Measurements from ENCODE around the gene NOL12.

DNA sequence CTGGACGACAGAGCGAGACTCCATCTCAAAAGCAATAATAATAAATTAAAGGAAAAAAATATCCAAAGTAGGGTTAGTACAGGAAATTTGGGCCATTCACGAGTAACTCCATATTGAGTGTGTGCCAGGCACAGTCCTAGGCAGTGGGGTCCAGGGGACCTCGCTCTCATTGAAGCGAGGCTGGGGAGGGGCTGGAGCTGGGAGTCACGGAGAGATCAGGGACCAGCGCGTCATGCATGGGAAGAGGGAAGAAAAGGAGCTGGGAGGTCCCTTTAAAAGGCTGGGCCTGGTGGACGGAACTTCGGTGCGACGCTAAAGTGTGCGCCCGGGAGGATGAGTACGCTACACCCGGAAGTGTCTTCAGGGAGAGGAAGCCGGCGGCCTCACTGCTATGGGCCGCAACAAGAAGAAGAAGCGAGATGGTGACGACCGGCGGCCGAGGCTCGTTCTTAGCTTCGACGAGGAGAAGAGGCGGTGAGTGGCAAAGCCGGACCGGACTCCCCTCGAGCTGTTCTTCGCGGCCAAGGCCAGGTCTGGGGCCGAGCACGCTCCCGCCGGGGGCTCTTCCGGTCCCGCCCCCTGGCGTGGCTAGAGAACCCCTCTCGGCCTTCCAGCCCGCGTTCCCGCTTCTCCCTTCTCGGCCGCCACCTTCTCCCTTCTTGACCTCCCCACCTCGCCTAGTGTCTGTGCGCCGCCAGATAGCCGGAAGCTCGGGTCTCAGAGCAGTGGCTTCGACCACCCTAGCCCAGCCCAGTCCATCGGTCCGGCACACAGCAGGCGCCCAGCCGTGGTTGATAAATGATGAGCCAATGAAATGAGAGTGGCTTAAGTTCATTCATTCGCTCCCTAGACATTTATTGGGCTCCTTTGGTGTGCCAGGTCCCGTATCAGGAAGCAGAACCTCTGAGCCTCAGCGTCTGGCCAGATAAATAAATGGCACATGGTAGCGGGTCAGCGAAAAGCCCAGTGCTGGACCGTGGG is at the start of gene NOL12:
- TF ChIP-seq, protein P1, sequence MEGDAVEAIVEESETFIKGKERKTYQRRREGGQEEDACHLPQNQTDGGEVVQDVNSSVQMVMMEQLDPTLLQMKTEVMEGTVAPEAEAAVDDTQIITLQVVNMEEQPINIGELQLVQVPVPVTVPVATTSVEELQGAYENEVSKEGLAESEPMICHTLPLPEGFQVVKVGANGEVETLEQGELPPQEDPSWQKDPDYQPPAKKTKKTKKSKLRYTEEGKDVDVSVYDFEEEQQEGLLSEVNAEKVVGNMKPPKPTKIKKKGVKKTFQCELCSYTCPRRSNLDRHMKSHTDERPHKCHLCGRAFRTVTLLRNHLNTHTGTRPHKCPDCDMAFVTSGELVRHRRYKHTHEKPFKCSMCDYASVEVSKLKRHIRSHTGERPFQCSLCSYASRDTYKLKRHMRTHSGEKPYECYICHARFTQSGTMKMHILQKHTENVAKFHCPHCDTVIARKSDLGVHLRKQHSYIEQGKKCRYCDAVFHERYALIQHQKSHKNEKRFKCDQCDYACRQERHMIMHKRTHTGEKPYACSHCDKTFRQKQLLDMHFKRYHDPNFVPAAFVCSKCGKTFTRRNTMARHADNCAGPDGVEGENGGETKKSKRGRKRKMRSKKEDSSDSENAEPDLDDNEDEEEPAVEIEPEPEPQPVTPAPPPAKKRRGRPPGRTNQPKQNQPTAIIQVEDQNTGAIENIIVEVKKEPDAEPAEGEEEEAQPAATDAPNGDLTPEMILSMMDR (IDR thresholded peaks at IDR 0.05): peak in 3 of 4 experiments; percentile 7 to 49 (median 18)
- TF ChIP-seq POLR2AphosphoS5 (IDR thresholded peaks at IDR 0.05): peak; percentile 51
- no peak for TF ChIP-seq EP300 (IDR thresholded peaks at IDR 0.05)
- peak; percentile 20 to 39 for TF ChIP-seq POLR2A (IDR thresholded peaks at IDR 0.05)

Measured in gastroesophageal sphincter (tissue), 3 donors.